ENCODE data around the gene SEMA4D.

Gene SEMA4D

DNA sequence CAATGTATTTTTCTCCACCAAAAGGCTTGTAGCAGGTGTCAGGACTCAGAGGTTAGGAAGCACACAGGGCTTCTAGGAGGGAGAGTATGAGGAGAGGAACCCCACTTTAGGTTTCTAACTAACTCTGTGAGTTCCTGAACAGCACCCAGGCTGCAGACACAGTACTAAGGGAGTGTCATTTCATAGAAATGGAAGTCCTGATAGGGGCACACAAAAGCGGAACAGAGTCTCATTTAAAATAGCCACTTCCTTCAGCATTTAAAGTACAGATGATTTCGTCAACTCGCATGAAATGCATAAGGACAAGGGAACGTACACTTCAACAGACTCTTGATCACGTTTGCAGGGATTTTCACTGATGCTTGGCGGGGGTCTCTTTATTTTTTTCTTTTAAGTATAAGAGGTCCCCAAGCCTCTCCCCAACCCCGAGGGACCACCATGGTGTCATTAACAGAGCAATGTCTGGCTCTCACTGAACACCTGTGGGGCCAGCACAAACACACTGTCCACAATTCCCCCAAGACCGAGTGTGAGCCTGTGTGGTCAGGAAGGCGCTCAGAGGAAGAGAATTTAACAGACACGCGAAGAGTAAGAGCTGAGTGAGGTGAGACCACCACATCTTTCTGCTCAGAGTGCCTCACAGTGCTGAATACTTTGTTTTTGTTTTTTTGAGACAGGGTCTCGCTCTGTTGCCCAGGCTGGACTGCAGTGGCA is 97.4 kb downstream of the SEMA4D start:
- DNase-seq: no peak
- no peak overlapping the region for H3K27ac ChIP-seq
- H3K27me3 ChIP-seq: no peaks in the 10 kb centered on the region
- H3K4me3 ChIP-seq: no peak overlapping the region
- TF ChIP-seq, protein P1, sequence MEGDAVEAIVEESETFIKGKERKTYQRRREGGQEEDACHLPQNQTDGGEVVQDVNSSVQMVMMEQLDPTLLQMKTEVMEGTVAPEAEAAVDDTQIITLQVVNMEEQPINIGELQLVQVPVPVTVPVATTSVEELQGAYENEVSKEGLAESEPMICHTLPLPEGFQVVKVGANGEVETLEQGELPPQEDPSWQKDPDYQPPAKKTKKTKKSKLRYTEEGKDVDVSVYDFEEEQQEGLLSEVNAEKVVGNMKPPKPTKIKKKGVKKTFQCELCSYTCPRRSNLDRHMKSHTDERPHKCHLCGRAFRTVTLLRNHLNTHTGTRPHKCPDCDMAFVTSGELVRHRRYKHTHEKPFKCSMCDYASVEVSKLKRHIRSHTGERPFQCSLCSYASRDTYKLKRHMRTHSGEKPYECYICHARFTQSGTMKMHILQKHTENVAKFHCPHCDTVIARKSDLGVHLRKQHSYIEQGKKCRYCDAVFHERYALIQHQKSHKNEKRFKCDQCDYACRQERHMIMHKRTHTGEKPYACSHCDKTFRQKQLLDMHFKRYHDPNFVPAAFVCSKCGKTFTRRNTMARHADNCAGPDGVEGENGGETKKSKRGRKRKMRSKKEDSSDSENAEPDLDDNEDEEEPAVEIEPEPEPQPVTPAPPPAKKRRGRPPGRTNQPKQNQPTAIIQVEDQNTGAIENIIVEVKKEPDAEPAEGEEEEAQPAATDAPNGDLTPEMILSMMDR (IDR thresholded peaks at IDR 0.05): no peak
- peaks cover 0 to 67% (median 18%) of the 10 kb centered on the region in 3 donors for H3K36me3 ChIP-seq
- no peaks in the 10 kb centered on the region for H3K4me1 ChIP-seq
- no peaks in the 10 kb centered on the region for H3K9me3 ChIP-seq
- intact Hi-C loops (cut with DNase I; ENCODE audit: low total_unique reads): no loop called here

DNA sequence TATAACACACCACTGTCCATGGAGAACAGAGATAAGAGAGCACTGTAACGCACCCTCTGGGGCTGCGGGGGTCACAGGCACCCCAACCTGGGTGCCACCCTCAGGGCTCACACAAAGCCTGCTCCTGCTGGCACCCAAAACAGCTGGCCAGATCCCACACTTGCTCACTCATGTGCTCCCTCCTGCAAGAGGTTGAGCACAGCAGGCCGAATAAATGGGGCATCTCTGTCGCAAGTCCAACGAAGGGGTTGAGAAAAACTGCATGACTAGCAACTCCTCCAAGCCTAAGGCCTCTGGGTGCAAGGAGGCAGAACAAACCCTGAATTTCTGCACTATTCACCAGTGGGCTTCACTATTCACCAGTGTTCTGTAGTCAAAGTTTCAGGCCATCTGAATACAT is 99.3 kb downstream of the SEMA4D start:
- intact Hi-C loops (cut with DNase I; ENCODE audit: low total_unique reads): no loop called here
- no peak for DNase-seq
- Histone ChIP-seq H3K27me3 (no peaks in the 10 kb centered on the region), H3K36me3 (peaks cover 0 to 76% (median 18%) of the 10 kb centered on the region in 3 donors), H3K4me3 (no peak overlapping the region), H3K4me1 (no peaks in the 10 kb centered on the region), H3K9me3 (no peaks in the 10 kb centered on the region), H3K27ac (no peak overlapping the region)
- TF ChIP-seq, protein P1 (IDR thresholded peaks at IDR 0.05): no peak

DNA sequence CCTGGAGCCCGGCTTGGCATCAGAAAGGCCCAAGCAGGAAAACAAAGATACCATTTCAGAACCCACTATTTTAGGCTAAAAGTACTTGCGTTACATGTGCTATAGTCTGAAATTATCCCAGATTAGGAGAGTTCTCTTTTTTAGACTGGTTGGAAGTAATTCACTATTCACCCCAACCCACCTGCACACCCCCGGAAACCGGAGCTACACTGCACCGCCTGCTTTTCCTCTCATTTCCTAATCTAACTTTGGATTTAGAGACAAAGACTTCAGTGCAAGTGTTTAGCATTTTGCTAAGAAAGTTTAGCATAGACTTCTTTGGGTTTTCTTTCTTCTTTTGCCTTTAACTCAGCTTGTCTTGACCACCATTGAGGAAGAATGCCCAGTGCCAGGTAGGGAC is 100.4 kb downstream of the SEMA4D start:
- DNase-seq: no peak
- H3K4me3 ChIP-seq: no peak overlapping the region
- peaks cover 0 to 75% (median 17%) of the 10 kb centered on the region in 3 donors for H3K36me3 ChIP-seq
- no peaks in the 10 kb centered on the region for H3K27me3 ChIP-seq
- TF ChIP-seq, protein P1 (IDR thresholded peaks at IDR 0.05): no peak
- no peak overlapping the region for H3K27ac ChIP-seq
- no peaks in the 10 kb centered on the region for H3K9me3 ChIP-seq
- intact Hi-C loops (cut with DNase I; ENCODE audit: low total_unique reads): no loop called here
- H3K4me1 ChIP-seq: no peaks in the 10 kb centered on the region

DNA sequence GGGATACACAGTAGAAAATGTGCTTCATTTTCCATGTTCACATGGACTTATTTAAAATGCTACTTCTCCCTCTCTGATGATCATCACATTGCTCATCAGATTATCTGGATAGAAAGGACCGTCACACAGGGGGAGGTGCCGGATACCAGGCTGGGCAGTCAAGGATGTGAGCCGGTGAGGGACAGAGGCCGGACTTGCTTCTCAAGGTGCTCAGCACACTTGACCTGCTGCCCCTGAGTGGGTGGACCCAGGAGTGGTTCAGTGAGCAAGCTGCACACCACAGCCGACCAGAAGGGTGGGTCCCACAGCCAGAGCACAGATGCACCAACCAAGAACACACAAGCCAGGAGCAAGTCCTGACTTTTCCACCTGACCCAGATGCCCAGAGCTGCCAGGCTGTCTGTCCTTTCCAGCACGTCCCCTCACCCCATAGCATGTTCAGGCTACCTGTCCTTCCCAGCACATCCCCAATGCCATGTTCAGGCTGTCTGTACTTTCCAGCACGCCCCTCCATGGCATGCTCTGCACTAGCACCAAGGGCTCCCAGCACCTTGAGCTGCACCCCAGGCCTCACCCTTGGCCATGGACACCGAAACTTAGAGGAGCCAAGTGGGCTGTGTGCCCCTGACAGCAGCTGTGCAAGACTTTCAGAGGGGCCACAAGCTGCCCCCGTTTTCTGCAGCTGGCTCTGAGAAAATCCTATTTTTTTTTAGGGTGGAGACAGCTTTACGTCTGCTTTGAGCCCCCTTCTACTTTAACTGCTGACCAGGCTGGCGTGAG is 101.8 kb downstream of the SEMA4D start:
- DNase-seq: no peak
- no peaks in the 10 kb centered on the region for H3K9me3 ChIP-seq
- TF ChIP-seq, protein P1 (IDR thresholded peaks at IDR 0.05): no peak
- H3K4me1 ChIP-seq: no peaks in the 10 kb centered on the region
- no peak overlapping the region for H3K4me3 ChIP-seq
- intact Hi-C loops (cut with DNase I; ENCODE audit: low total_unique reads): loop anchor here (2.0 kb wide), 1 partner anchor 25 kb away; no protein-coding TSS in a partner anchor
- H3K36me3 ChIP-seq: peaks cover 0 to 77% (median 8%) of the 10 kb centered on the region in 3 donors
- H3K27ac ChIP-seq: no peak overlapping the region
- H3K27me3 ChIP-seq: no peaks in the 10 kb centered on the region

DNA sequence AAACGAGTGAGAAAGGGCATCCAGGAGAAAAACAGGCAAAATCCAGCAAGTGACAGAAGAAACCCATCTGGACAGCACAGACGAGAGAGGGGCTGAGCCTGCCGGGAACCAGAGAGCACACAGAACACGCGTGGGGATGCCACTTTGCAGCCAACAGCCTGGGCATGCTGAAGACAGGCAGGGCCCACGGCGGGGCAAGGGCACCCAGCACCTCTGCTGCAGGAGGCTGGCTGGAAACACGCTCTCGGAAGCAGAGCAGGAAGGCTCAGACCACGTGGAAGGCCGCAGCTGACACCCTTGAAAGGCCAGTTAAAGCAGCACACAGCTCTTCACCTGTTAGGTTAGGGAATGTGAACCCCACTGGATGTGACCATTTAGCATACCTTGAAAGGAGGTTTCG is 103.5 kb downstream of the SEMA4D start:
- no peak for DNase-seq
- Histone ChIP-seq H3K27me3 (no peaks in the 10 kb centered on the region), H3K9me3 (no peaks in the 10 kb centered on the region), H3K4me1 (no peaks in the 10 kb centered on the region), H3K36me3 (peaks cover 0 to 89% (median 8%) of the 10 kb centered on the region in 3 donors), H3K4me3 (no peak overlapping the region), H3K27ac (no peak overlapping the region)
- intact Hi-C loops (cut with DNase I; ENCODE audit: low total_unique reads): loop anchor here (2.0 kb wide), 1 partner anchor 24 kb away; no protein-coding TSS in a partner anchor
- TF ChIP-seq, protein P1 (IDR thresholded peaks at IDR 0.05): no peak

Data from tibial artery (tissue), 4 donors.